ENCODE data around the gene CBX5. TPM values are rescaled to one million over a fixed set of nuclear protein-coding genes. Genes with fewer than 3 reads are reported as not detected.
A peak's percentile ranks its signal among the peaks of the same experiment; 100 is the strongest.

CBX5 gene
- total and polyA plus RNA-seq, 9 of the 15 experiments (the other 6 are each of a cell fraction or from before 2014, with no cell fraction given): 32.6 to 102 (median 59.2) TPM

- no peak for TF ChIP-seq HES1 (IDR thresholded peaks at IDR 0.05; ENCODE audit: low read depth)
- no peak for TF ChIP-seq ETS2 (tag; IDR thresholded peaks at IDR 0.05; ENCODE audit: borderline replicate concordance, poor library complexity, severe bottlenecking)
- TF ChIP-seq ZNF253 (CRISPR knock-in tag; conservative IDR thresholded peaks at IDR 0.05): peak; percentile 79
- no peak for TF ChIP-seq MCM5 (IDR thresholded peaks at IDR 0.05; ENCODE audit: low read depth)
- 0 out of 2 replicates have a peak, but pooled peaks have one; percentile 67 for TF ChIP-seq PHTF2 (CRISPR knock-in tag; IDR thresholded peaks at IDR 0.05)
- TF ChIP-seq FOXM1 (IDR thresholded peaks at IDR 0.05; ENCODE audit: low read depth): no peak
- TF ChIP-seq FOXM1 (CRISPR knock-in tag; IDR thresholded peaks at IDR 0.05; ENCODE audit: low read depth): no peak
- TF ChIP-seq ZNF707 (CRISPR knock-in tag; conservative IDR thresholded peaks at IDR 0.05): no peak
- TF ChIP-seq TOE1 (IDR thresholded peaks at IDR 0.05; ENCODE audit: borderline replicate concordance): no peak
- no peak for TF ChIP-seq TOE1 (CRISPR knock-in tag; IDR thresholded peaks at IDR 0.05; ENCODE audit: borderline replicate concordance, low read depth)
- no peak for TF ChIP-seq ZBTB8A (IDR thresholded peaks at IDR 0.05; ENCODE audit: partially characterized antibody)
- peak; percentile 62; the same call in 1 of the 2 replicates for TF ChIP-seq ARID2 (IDR thresholded peaks at IDR 0.05)
- TF ChIP-seq MLLT1 (IDR thresholded peaks at IDR 0.05): peak; percentile 84 to 91
- 0 out of 2 replicates have a peak, but pooled peaks have one; percentile 29 for TF ChIP-seq ZNF384 (IDR thresholded peaks at IDR 0.05; ENCODE audit: low read depth, low read length)
- no peak for TF ChIP-seq ETV6 (IDR thresholded peaks at IDR 0.05; ENCODE audit: borderline replicate concordance in 1 of 2, low read depth in 2 of 2, low read length in 1 of 2)
- no peak for TF ChIP-seq ETV6 (CRISPR knock-in tag; IDR thresholded peaks at IDR 0.05; ENCODE audit: borderline replicate concordance)
- no peak for TF ChIP-seq ZNF431 (CRISPR knock-in tag; IDR thresholded peaks at IDR 0.05)
- TF ChIP-seq FOS (IDR thresholded peaks at IDR 0.05; ENCODE audit: extremely low read depth, insufficient read length): no peak
- TF ChIP-seq ATF7 (IDR thresholded peaks at IDR 0.05): no peak
- no peak for TF ChIP-seq ZBTB1 (CRISPR knock-in tag; IDR thresholded peaks at IDR 0.05; ENCODE audit: borderline replicate concordance, low read depth)
- TF ChIP-seq NR2C2 (CRISPR knock-in tag; IDR thresholded peaks at IDR 0.05): no peak
- no peak; the same call in 1 of the 2 replicates for TF ChIP-seq NR2C2 (tag; IDR thresholded peaks at IDR 0.05)
- no peak for TF ChIP-seq ZKSCAN1 (IDR thresholded peaks at IDR 0.05; ENCODE audit: low read depth, low read length)
- TF ChIP-seq ARNT (IDR thresholded peaks at IDR 0.05): peak; percentile 11 to 35; a peak in 1 of 4 replicates
- no peak for TF ChIP-seq FUS (optimal IDR thresholded peaks at IDR 0.05; ENCODE audit: low read depth, low read length)
- no peak for TF ChIP-seq MITF (IDR thresholded peaks at IDR 0.05)
- TF ChIP-seq SRF (CRISPR knock-in tag; IDR thresholded peaks at IDR 0.05): peak in 1 of 2 experiments; percentile 26; a peak in 1 of 4 replicates
- TF ChIP-seq TEAD2 (tag; IDR thresholded peaks at IDR 0.05): no peak
These were observed 16.6 kb upstream of the CBX5 start (continued) for GRCh38 chr12:54296393-54297099.
